NCI-H2081 (cell line): ENCODE data around the gene WNK1.
A peak's percentile ranks its signal among the peaks of the same experiment; 100 is the strongest.
"Not testable (repeated sequence)": the region's sequence is repeated elsewhere in the genome, so short reads cannot be mapped to it uniquely, and the experiment has no call there.

Experiments
- DNase-seq, 2 experiments: peaks; one replicate each; lab custom pipeline; 2025; lab: John Stamatoyannopoulos, UW

The WNK1 gene

DNA sequence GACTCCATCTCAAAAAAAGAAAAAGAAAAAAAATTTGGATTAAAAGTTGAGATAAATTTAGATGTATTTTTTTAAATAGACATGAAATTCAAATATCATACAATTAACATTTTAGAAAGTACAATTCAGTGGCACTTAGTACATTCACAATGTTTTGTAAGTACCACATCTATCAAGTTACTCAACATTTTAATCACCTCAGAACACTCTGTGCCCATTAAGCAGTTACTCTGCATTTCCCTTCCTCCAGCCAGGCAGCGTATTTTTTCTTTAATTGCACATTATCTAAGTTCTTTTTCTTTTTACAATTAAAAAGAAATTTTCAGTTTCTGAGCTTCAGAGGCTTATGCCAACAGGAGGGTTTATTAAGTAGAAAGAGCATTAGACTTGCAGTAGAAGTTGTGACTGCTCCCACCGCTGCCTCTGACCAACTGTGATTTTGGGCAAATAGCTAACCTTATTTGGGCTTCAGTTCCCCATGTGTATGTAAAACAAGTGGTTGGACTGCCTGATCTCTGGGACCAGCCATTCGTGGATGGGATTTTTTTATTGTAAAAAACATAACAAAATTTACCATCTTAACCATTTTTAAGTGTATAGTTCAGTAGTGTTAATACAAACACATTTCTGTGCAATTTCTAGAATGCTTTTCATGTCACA lies 65.7 kb downstream of the WNK1 start:
- no peak for DNase-seq

DNA sequence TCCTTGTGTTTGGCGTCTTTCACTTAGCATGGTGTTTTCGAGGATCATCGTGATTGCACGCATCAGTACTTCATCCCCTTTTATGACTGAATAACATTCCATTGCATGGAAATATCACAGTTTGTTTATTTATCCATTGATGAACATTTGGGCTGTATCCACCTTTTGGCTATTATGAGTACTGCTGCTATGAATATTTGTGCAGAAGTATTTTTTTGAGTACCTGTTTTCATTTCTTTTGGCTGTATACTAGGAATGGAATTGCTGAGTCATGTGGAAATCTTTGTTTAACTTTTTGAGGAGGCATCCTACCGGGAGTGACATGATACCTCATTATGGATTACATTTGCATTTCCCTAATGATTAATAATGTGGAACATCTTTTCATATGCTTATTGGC lies 66.4 kb downstream of the WNK1 start:
- no peak for DNase-seq

DNA sequence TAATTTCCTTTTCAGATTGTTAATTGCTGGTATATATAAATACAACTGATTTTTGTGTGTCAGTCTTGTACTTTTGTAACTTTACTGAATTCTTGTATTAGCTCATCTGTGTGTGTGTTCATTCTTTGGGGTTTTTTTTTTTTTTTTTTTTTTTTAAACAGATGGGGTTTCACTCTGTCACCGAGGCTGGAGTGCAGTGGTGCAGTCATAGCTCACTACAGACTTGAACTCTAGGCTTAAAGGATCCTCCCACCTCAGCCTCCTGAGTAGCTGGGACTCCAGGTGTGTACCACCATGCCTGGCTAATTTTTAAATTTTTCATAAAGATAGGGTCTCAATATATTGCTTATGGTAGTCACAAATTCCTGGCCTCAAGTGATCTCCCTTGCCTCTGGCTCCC lies 68.0 kb downstream of the WNK1 start:
- DNase-seq: no peak

DNA sequence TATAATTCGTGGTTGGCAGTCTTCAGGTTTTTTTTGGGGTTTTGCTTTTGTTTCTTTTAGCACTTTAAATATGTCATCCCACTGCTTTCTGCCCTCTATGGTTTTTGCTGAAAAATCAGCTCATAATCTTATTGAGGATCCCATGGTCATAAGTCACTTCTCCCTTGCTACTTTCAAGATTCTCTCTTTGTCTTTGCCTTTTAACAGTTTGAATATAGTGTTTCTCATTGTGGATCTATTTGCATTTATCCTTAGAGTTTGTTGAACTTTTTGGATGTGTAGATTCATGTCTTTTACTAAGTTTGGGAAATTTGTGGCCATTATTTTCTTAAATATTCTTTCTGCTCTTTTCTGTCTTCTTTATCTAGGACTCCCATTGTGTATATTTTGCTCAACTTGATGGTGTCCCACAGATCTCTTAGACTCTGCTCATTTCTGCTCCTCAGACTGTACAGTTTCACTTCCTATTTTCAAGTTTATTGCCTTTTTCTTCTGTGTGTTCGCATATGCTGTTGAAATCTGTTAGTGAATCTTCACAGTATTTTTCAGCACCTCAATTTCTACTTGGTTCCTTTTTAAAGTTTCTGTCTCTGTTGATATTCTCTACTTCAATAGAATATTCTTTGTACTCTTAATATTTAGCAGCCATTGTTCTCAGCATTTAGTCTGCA lies 70.8 kb downstream of the WNK1 start:
- no peak for DNase-seq

DNA sequence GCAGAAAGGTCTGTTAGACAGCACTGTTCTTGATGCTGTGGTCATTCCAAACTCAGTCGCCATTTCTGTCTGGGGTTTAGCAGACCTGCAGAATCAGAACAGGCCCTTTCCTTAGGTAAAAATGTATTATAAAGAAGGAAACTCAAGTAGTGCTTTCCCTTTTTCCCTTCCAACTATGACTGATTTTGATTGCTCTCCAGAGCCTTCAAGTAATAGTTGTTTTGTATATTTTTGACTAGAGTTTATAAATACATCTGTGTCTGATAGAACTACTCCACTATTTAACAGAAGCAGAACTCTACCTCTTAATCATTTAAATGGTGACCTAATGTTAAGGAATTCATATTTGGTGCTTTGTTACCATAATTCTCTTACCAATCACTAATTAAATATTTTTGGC lies 74.0 kb downstream of the WNK1 start:
- DNase-seq: no peak

DNA sequence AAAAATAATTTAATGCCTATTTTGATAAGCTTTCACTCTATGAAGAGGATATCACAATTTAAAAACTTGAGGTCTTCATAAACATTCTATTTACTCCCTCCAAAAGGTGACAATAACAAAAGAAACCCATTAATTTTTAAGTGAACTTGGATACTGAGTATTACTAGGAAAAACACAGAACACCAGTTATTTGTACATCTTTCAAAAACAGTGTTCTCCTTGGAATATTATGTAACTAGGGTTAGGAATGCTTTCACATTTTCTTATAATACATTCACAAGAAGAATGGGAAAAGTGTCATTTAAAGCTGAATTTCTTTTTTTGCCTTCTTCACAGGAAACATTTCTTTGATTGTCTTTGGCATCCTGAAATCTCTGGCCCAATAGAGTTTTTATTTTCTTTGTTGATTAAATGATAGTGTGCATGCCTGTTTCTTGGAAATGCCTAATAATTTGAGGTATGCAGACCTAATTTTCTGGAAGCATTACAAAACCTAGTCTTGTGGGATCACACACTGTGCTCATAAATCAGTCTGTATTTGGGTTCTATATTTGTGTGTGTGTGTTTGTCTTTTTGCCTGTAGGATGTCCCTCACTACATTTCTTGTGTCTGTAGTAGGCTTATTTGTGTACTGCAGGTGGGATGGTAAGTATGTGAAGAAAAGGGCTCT lies 76.5 kb downstream of the WNK1 start:
- DNase-seq: no peak

DNA sequence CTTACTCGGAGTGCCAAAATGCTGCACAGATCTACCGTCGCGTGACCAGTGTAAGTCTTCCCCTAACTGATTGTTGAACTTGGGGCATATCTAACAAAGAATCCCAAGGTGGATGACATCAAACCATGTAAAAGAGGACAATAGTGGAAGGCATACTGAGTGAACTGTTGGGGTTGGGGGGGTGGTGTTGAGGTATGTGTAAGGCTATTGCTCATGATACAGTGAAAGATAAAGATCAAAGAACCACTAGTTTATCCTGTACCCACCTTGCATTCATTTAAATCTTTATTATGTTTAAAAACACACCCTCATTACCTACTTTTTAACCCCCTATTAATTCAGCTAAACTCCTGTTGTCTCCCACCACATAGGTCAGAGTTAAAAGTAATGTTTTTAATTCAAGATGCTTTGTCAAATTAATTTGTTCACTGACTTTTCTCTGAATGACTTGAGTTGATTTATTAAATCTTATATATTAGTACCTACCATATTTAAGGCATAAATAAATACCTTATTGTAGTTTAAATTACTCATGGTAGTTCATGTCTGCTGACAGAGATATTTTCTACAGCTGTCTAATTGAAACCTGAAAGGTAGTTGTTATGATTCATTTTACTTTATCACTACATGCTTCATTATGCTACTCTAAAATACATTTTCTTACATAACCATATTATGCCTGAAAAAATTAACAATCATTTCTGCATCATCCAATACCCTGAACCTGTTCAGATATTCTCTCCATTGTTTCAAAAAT lies 77.9 kb downstream of the WNK1 start:
- DNase-seq: no peak

DNA sequence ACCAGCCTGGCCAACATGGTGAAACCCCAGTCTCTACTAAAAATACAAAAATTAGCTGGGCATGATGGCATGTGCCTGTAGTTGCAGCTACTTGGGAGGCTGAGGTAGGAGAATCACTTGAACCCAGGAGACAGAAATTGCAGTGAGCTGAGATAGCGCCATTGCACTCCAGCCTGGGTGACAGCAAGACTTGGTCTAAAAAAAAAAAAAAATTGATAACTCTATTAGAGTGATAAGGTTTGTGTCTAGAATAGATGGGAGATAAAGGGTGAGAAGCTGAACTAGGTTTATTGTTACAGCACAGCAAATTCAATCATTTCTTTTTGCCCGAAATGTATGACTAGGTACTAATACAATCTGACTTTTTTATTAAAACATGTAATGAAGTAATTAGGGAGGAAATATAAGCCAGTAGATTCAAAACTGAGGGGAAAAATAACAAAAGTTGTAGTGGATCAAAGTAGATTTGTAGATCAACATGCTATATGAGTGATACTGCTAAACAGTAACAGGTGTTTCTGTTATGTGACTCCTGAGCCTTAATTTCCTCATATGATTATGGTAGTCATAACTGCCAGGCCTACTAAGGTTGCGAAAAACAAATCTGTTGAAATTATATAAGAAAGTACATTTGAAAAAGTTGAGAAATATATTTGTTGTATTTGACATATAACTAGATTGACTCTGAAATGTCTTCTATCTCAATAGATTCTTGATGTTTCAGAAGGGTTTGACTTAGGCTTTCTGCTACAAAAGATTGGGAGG lies 83.6 kb downstream of the WNK1 start:
- no peak for DNase-seq

DNA sequence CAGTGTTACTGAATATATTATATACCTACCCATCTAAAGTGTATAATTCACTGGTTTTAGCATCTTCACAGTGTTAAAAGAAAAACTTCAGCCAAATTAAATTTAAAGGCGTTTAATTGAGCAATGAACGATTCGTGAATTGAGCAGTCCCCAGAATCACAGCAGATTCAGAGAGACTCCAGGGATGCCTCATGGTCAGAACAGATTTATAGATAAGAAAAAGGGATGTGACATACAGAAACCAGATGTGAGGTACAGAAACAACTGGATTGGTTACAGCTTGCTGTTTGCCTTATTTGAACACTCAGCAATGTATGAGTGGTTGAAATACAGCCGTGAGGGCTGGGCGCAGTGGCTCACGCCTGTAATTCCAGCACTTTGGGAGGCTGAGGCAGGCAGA lies 84.6 kb downstream of the WNK1 start:
- no peak for DNase-seq

DNA sequence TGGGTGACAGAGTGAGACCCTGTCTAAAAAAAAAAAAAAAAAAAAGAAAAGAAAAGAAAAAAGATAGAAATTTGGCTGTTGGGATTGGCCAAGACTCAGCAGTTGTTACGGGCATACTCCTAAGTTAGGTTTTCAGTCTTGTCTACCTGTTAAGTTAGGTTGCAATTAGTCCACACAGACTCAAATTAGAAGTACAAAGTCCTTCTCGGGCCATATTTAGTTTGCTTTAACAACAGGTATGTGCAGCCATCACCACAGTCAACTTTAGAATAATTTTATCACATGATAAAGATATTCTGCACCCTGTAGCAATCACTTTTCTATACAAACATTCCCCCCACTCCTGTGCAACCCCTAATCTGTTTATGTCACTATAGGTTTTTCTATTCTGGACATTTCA lies 85.2 kb downstream of the WNK1 start:
- no peak for DNase-seq

DNA sequence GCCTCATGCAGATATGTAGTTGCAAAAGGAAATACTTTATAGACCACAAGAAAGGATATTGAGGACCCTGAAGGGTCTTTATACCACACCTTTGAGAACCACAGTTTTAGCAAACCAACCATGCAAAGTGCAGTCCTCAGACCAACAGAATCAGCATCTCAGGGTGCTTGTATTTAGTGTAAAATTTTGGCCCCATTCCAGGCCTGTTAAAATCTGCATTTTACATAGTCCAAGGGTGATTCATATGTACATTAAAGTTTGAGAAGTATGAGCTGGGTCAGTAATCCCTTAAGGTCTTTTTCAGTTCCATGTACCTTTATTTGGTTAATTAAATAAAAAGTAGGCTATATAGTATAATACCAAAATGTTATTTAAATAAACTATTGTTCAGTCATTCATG lies 91.2 kb downstream of the WNK1 start:
- no peak for DNase-seq

DNA sequence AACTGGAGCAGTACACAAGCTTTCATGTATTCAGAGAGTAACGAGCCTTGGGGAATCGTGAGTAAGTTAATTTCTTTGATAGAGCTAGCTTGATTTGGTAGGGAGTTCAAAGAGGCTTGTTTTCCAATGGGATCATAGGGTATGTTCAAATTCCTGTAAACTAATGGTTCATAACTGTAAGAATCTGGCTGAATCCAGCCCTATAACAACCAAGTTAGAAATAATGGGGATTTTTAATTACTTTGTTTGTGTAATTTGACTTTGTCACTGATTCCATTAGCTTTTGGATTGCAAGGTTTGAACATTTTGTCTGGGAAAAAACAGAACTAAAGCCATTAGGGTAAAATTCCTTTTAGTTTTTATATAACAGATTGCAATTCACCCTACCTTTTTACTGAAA lies 94.0 kb downstream of the WNK1 start:
- no peak for DNase-seq

DNA sequence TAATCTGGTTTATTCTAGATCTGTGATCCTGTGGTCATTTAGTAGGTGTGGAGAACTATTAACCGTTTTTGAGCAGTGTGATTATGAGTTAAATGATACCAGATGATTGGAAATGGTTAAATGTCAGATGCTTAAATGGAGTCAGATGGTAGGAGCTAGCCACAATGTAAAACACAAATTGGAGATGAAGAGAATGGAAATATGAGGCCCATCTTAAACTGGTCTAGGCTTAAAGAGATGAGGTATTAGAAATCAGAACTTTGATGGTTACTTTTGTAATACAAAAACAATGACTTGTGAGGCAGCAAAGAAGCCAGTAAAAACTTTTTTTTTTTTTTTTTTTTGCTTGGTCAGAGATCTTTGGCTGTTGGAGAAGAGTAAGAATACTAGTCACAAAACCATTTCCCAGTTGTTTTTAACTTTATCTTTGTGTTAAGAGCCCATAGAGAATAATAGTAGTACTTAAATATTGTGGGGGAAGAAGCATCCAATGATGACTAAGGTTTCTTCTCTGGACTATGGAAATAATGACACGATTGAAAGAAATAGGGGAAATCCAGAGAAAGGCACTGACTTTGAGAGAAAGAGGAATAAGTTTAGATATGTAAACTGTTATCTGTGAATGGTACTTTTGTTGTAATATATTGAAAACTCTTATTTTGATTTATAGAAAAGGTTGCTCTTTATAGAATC lies 95.9 kb downstream of the WNK1 start:
- no peak for DNase-seq

DNA sequence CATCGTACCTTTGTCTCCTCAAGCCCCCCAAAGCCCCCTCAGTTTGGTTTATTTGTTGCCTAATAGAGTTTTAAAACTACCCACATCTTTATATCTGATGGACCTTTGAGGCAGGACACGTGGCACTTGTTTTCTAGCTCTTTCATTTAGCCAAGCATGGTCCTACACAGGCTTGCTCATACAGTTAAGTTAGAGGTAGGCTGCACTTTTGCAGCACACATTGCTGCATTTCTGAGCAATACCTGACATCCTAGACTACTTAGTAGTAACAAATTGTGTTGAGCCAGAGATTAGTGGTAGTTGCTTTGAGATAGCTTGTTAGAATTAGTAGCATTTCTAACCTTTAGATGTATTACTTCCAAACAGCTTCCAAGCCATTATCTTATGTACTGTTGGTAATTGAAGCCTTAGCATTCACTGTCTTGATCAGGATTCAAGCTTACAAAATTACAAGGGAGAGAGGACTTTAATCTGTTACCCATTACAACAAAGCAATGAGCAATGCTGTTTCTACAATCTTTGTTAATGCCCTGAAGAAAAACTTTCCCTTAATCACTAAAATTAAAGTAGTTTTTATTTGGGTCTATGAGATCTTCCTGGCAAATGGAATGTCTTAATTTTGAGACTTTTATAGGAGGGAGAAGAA lies 96.6 kb downstream of the WNK1 start:
- DNase-seq: no peak

DNA sequence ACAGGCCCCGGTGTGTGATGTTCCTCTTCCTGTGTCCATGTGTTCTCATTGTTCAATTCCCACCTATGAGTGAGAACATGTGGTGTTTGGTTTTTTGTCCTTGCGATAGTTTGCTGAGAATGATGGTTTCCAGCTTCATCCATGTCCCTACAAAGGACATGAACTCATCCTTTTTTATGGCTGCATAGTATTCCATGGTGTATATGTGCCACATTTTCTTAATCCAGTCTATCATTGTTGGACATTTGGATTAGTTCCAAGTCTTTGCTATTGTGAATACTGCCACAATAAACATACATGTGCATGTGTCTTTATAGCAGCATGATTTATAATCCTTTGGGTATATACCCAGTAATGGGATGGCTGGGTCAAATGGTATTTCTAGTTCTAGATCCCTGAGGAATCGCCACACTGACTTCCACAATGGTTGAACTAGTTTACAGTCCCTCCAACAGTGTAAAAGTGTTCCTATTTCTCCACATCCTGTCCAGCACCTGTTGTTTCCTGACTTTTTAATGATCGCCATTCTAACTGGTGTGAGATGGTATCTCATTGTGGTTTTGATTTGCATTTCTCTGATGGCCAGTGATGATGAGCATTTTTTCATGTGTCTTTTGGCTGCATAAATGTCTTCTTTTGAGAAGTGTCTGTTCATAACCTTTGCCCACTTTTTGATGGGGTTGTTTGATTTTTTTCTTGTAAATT lies 97.5 kb downstream of the WNK1 start:
- DNase-seq: not testable (repeated sequence)

DNA sequence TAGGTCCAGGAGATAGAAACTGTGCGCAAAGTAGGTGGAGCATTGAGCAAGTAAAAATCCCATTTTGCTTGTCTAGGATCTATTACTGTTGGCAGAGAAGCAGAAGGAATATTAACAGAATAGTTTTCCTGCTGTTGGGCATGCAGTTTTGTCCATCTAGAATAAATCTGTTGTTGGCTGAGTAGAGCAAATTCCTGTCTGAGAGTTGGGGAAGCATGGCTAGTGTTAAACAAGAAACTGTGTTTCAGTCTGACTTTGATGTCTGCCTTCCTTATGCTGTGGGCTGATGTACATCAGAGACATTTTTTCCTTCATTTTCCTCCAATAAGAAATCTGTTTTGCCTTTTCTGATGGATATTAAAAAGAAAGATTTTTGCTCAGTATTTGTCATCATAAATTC lies 99.0 kb downstream of the WNK1 start:
- no peak for DNase-seq

DNA sequence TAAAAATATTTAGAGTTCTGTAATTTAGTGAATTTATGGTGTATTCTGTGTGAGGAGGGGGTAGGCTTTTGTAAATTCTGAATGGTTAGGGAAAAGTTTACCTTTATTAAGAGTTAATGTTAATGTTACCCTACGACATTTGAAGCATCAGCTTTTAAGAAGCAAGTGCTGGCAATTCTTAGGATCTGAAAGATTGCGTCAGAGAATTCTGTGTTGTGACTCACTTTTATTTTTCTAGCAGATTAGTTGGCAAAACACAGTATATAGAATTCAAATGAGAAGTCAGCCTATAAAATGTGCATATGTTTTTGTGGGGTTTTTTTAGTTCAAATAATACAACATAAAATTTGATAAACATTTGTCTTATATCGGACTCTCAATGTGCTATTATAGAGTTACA lies 99.5 kb downstream of the WNK1 start:
- DNase-seq: no peak

DNA sequence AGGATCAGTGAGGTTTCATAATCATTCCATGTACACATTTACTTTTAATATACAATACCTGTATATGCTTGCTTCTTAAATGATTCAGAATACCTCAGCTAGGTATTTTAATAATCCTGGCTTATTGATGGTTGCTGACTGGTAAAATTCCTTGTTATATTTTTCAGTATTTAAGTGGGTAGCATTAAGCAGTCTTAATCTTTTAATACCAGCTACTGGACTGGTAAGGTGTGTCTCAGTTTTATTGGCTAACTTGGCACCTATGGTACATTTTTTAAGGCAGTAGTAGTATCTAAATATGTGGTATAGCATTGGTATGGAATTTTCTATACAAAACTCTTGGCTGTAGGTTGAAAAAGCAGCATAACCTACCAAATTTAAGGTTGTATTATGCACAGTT lies 100.5 kb downstream of the WNK1 start:
- no peak for DNase-seq

DNA sequence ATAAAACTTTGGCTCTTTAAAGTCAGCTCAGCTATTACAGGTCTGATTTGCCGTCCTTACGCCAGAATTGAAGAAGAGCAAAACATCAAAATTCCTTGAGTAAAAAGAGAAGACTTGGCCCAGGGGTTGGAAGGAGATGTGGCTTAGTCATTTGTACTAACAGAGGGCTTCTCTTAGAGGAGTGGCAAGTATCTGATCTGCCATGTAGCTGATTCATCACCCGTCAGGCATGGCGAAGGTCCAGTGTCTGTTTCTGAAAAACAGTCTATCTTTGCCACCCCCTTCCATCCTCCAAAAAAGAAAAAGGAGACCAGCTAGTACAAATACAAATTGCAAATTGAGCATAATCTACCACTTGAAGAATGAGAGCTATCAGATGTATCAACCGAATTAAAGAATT lies 105.2 kb downstream of the WNK1 start:
- no peak for DNase-seq

DNA sequence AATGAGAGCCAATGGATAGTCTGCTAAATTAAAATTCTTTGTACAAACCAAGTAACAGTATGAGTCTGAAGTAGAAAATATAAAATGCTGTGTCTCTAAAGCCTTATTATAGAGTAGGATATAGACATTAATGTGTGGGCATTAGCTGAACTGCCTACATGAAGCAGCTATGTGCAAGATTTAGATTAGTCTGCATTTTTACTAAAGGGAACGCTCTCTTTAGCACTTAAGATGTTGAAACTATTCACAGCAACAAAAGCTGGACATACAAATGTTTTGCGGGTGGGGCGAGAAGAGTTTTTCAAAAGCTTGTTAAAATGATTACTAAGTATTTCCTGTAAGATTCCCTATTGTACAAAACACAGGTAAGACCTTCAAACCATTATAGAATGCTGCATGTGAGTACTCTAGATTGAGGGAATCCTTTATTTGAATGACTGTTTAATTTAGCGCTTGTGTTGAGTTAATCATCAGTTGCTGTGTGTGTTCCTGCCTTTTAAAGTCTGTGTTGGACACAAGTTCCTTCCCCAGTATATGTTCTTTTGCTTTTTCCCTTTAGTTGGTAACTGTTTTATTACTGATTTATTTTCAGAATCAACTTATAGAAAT lies 110.0 kb downstream of the WNK1 start:
- DNase-seq: peak in 1 of 2 experiments; percentile 21
